Liver (tissue), 9 donors: ENCODE measurements around the gene ACMSD. TPM values are rescaled to one million over a fixed set of nuclear protein-coding genes. Genes with fewer than 3 reads are reported as not detected.

Experiments used
- DNase-seq: peaks from one replicate; pipeline ENCODE4 v3.0.0-alpha.2; 2017; ENCODE audit warnings: low spot score
- H3K27ac ChIP-seq, 2 donors: one replicate each; pipeline ENCODE4 v1.7.0; 2013; ENCODE audit warnings: inconsistent platforms in 2 of 2, low read length in 2 of 2, control low read depth in 1 of 2, low read depth in 1 of 2, mild to moderate bottlenecking in 1 of 2
- H3K27me3 ChIP-seq, 4 donors: one replicate each; pipeline versions ENCODE4 v1.6.1 to v1.7.0; 2013; ENCODE audit warnings: low read length in 3 of 4, inconsistent platforms in 1 of 4, mild to moderate bottlenecking in 1 of 4, moderate library complexity in 1 of 4; ENCODE audit not compliant: control insufficient read depth in 4 of 4, insufficient read depth in 4 of 4
- H3K36me3 ChIP-seq, 4 donors: one replicate each; pipeline versions ENCODE4 v1.6.1 to v1.7.0; 2013; ENCODE audit warnings: low read length in 3 of 4, mild to moderate bottlenecking in 3 of 4, low read depth in 1 of 4, moderate library complexity in 1 of 4; ENCODE audit not compliant: control insufficient read depth in 4 of 4, insufficient read depth in 3 of 4
- H3K4me1 ChIP-seq, 4 donors: one replicate each; pipeline versions ENCODE4 v1.6.1 to v1.7.0; 2013; ENCODE audit warnings: low read length in 3 of 4, mild to moderate bottlenecking in 3 of 4, moderate library complexity in 1 of 4; ENCODE audit not compliant: control insufficient read depth in 4 of 4, insufficient read depth in 4 of 4
- H3K4me3 ChIP-seq, 3 donors: one replicate each; pipeline versions ENCODE4 v1.6.1 to v1.7.0; 2013; ENCODE audit warnings: low read length in 3 of 3, control low read depth in 1 of 3, low read depth in 1 of 3, mild to moderate bottlenecking in 1 of 3
- H3K9ac ChIP-seq, 2 donors: one replicate each; pipeline ENCODE4 v1.7.0; 2013; ENCODE audit warnings: low read length in 2 of 2, mild to moderate bottlenecking in 2 of 2, moderate library complexity in 2 of 2, control low read depth in 1 of 2, low read depth in 1 of 2
- H3K9me3 ChIP-seq, 4 donors: one replicate each; pipeline versions ENCODE4 v1.6.1 to v1.7.0; 2013; ENCODE audit warnings: low read length in 3 of 4; ENCODE audit not compliant: control insufficient read depth in 4 of 4
- ATF3 ChIP-seq: IDR thresholded peaks from 2 replicates; pipeline ENCODE4 v1.6.1; 2016; ENCODE audit warnings: antibody characterized with exemption
- CTCF ChIP-seq: fragments of 150-350 bp; IDR thresholded peaks from 2 replicates; pipeline ENCODE4 v1.5.1; 2017; ENCODE audit warnings: improper control_type of control experiment, low read depth, low read length; ENCODE audit not compliant: missing input control
- FOXA1 ChIP-seq: IDR thresholded peaks from 2 replicates; pipeline ENCODE4 v1.6.1; 2016; ENCODE audit warnings: antibody characterized with exemption
- FOXA2 ChIP-seq: IDR thresholded peaks from 2 replicates; pipeline ENCODE4 v1.6.1; 2016; ENCODE audit warnings: antibody characterized with exemption
- GABPA ChIP-seq, 2 donors: IDR thresholded peaks in 1 of 2; conservative IDR thresholded peaks in 1 of 2; 2 replicates each; pipeline ENCODE4 v1.6.1; 2016; ENCODE audit warnings: antibody characterized with exemption in 2 of 2, mild to moderate bottlenecking in 1 of 2, moderate library complexity in 1 of 2
- HNF4A ChIP-seq, 2 donors: conservative IDR thresholded peaks; 2 replicates each; pipeline ENCODE4 v1.6.1; 2016; ENCODE audit warnings: antibody characterized with exemption in 2 of 2, mild to moderate bottlenecking in 2 of 2
- MAX ChIP-seq: IDR thresholded peaks from 2 replicates; pipeline ENCODE4 v1.6.1; 2016; ENCODE audit warnings: antibody characterized with exemption
- NR2F2 ChIP-seq: IDR thresholded peaks from 2 replicates; pipeline ENCODE4 v1.6.1; 2016; ENCODE audit warnings: antibody characterized with exemption
- REST ChIP-seq: IDR thresholded peaks from 2 replicates; pipeline ENCODE4 v1.6.1; 2016; ENCODE audit warnings: antibody characterized with exemption, mild to moderate bottlenecking
- RXRA ChIP-seq, 2 donors: IDR thresholded peaks; 2 replicates each; pipeline ENCODE4 v1.6.1; 2017 to 2018; ENCODE audit warnings: antibody characterized with exemption in 2 of 2, mild to moderate bottlenecking in 1 of 2
- SP1 ChIP-seq: IDR thresholded peaks from 2 replicates; pipeline ENCODE4 v1.6.1; 2018; ENCODE audit warnings: antibody characterized with exemption, mild to moderate bottlenecking
- TAF1 ChIP-seq: conservative IDR thresholded peaks from 2 replicates; pipeline ENCODE4 v1.6.1; 2016; ENCODE audit warnings: antibody characterized with exemption, mild to moderate bottlenecking
- YY1 ChIP-seq: IDR thresholded peaks from 2 replicates; pipeline ENCODE4 v1.6.1; 2016; ENCODE audit warnings: antibody characterized with exemption, mild to moderate bottlenecking
- WGBS: extraction: QIAGEN DNeasy Blood & Tissue Kit; methylation state at CpG from one replicate; pipeline ENCODE4 v1.1.7; 2013; 5-methylcytosine and 5-hydroxymethylcytosine counted together
- polyA plus RNA-seq, 2 donors: library from polyadenylated mRNA; stranded (reverse) in 1 of 2; unstranded in 1 of 2; fragments of 200-250 nt in 1 of 2; fragments of >200 nt in 1 of 2; fragmentation: Nextera tagmentation in 1 of 2; extraction: Ambion mirVana in 1 of 2; gene quantifications; one replicate each; pipeline versions ENCODE4 v1.2.1 to v1.2.3, GENCODE V29; 2013 to 2015
- total RNA-seq, 2 donors: library from RNA; depleted of rRNA; stranded (reverse); fragments of >200 nt; gene quantifications; one replicate each; pipeline ENCODE4 v1.2.3, GENCODE V29; 2014
- donor health status: healthy.
- donor health status: healthy.
- donor health status: healthy.
- donor health status: healthy.
- donor health status: healthy.

ACMSD gene
- total and polyA plus RNA-seq, 4 donors = 11.9 to 91.4 (median 75.8) TPM

- TF ChIP-seq CTCF = no peak
- TF ChIP-seq RXRA (IDR thresholded peaks at IDR 0.05) = peak in 1 of 2 donors; percentile 19
- TF ChIP-seq NR2F2 = no peak
- TF ChIP-seq HNF4A (conservative IDR thresholded peaks at IDR 0.05) = peak; percentile 8 to 46
- no peak for TF ChIP-seq GABPA (IDR thresholded peaks at IDR 0.05 in 1 of 2, conservative IDR thresholded peaks at IDR 0.05 in 1 of 2)
- TF ChIP-seq TAF1 = no peak
- no peak for TF ChIP-seq FOXA2
- TF ChIP-seq MAX = no peak
Observed at GRCh38 chr2:134845028-134845427, 6.6 kb downstream of the ACMSD start (continued).

GRCh38 chr2:134845719-134846118 is 7.3 kb downstream of the ACMSD start:
- DNase-seq = no peak
- no peak overlapping the region for H3K4me3 ChIP-seq
- H3K9me3 ChIP-seq = no peaks in the 10 kb centered on the region
- TF ChIP-seq REST = no peak
- no peak for TF ChIP-seq YY1
- no peak for TF ChIP-seq ATF3
- TF ChIP-seq TAF1 = no peak
- TF ChIP-seq CTCF = no peak
- TF ChIP-seq HNF4A (conservative IDR thresholded peaks at IDR 0.05) = no peak
- TF ChIP-seq GABPA (IDR thresholded peaks at IDR 0.05 in 1 of 2, conservative IDR thresholded peaks at IDR 0.05 in 1 of 2) = no peak
- TF ChIP-seq SP1 = no peak
- TF ChIP-seq FOXA1 = no peak
- no peak overlapping the region for H3K9ac ChIP-seq
- no peak overlapping the region for H3K27ac ChIP-seq
- H3K27me3 ChIP-seq = no peaks in the 10 kb centered on the region
- H3K4me1 ChIP-seq = peaks cover 10 to 54% (median 41%) of the 10 kb centered on the region in 4 donors
- WGBS = 69% methylated on average over 2 of the region's 2 CpGs
- H3K36me3 ChIP-seq = peaks cover 7 to 20% (median 8%) of the 10 kb centered on the region in 4 donors
